Neural cell (in vitro differentiated cells): ENCODE data around the gene TBC1D22B. TPM values are rescaled to one million over a fixed set of nuclear protein-coding genes. Genes with fewer than 3 reads are reported as not detected.

Experiments used
- H2AFZ ChIP-seq: fragments of 200-600, 300-800 bp; sonication (generic), shearing (Covaris generic); 2 replicates; pipeline ENCODE4 v1.6.0; 2014; ENCODE audit warnings: low read depth, mild to moderate bottlenecking, antibody characterized with exemption, low read length, moderate library complexity
- H3F3A ChIP-seq: fragments of 200-600 bp; shearing (Covaris generic); 2 replicates; pipeline ENCODE4 v1.6.1; 2016; ENCODE audit warnings: mild to moderate bottlenecking, moderate library complexity, mixed read lengths, antibody characterized with exemption, low read length; ENCODE audit not compliant: insufficient read depth, poor library complexity, severe bottlenecking
- H3K27ac ChIP-seq: fragments of 200-600, 300-800 bp; sonication (generic), shearing (Covaris generic); 2 replicates; pipeline ENCODE4 v1.5.1; 2014; ENCODE audit warnings: mild to moderate bottlenecking, low read length, moderate library complexity
- H3K27me3 ChIP-seq: fragments of 300-800, 200-600 bp; sonication (generic), shearing (Covaris generic); 2 replicates; pipeline ENCODE4 v1.6.0; 2014; ENCODE audit warnings: mild to moderate bottlenecking, low read depth, low read length, moderate library complexity; ENCODE audit not compliant: insufficient read depth
- H3K36me3 ChIP-seq: fragments of 300-800, 200-600 bp; sonication (generic), shearing (Covaris generic); 2 replicates; pipeline ENCODE4 v1.5.1; 2014; ENCODE audit warnings: mild to moderate bottlenecking, antibody characterized with exemption, low read length, moderate library complexity; ENCODE audit not compliant: insufficient read depth
- H3K4me2 ChIP-seq: fragments of 300-800, 200-600 bp; sonication (generic), shearing (Covaris generic); 2 replicates; pipeline ENCODE4 v1.6.0; 2014; ENCODE audit warnings: mild to moderate bottlenecking, low read length
- H3K4me3 ChIP-seq: fragments of 300-800, 200-600 bp; sonication (generic), shearing (Covaris generic); 2 replicates; pipeline ENCODE4 v1.5.1; 2014; ENCODE audit warnings: mild to moderate bottlenecking, low read length, moderate library complexity
- H3K79me2 ChIP-seq: fragments of 200-600 bp; shearing (Covaris generic); replicated peaks from 2 replicates; pipeline ENCODE4 v1.6.0; 2014; ENCODE audit warnings: mild to moderate bottlenecking, low read length, moderate library complexity; ENCODE audit not compliant: insufficient read depth
- H3K9ac ChIP-seq: fragments of 300-800, 200-600 bp; sonication (generic), shearing (Covaris generic); 2 replicates; pipeline ENCODE4 v1.6.1; 2016; ENCODE audit warnings: mild to moderate bottlenecking, low read length, mixed read lengths
- H3K9me2 ChIP-seq: fragments of 200-600 bp; shearing (Covaris generic); 2 replicates; pipeline ENCODE4 v1.6.1; 2016; ENCODE audit warnings: mild to moderate bottlenecking, low read length, mixed read lengths; ENCODE audit not compliant: insufficient read depth
- H3K9me3 ChIP-seq: fragments of 200-600, 300-800 bp; sonication (generic), shearing (Covaris generic); 2 replicates; pipeline ENCODE4 v1.6.1; 2016; ENCODE audit warnings: mild to moderate bottlenecking, mixed run types, low read length, moderate library complexity, mixed read lengths
- H4K20me1 ChIP-seq: fragments of 200-600 bp; shearing (Covaris generic); 2 replicates; pipeline ENCODE4 v1.6.1; 2016; ENCODE audit warnings: mild to moderate bottlenecking, mixed run types; ENCODE audit not compliant: insufficient read depth
- CTCF ChIP-seq: fragments of 450-650 bp; IDR thresholded peaks from 2 replicates; pipeline ENCODE4 v1.5.1; 2014; ENCODE audit warnings: antibody characterized with exemption, mild to moderate bottlenecking, moderate library complexity; ENCODE audit not compliant: poor library complexity, severe bottlenecking
- EP300 ChIP-seq: fragments of 450-650 bp; conservative IDR thresholded peaks from 2 replicates; pipeline ENCODE4 v1.6.1; 2014; ENCODE audit warnings: antibody characterized with exemption, mild to moderate bottlenecking, moderate library complexity; ENCODE audit not compliant: poor library complexity, severe bottlenecking
- EZH2 ChIP-seq: fragments of 200-600, 300-800 bp; shearing (Covaris generic), sonication (generic); IDR thresholded peaks from 2 replicates; pipeline ENCODE4 v1.6.1; 2014; ENCODE audit warnings: antibody characterized with exemption, low read length, borderline replicate concordance, mild to moderate bottlenecking; ENCODE audit not compliant: insufficient read depth, poor library complexity, severe bottlenecking
- MXI1 ChIP-seq: fragments of 450-650 bp; conservative IDR thresholded peaks from 2 replicates; pipeline ENCODE4 v1.6.1; 2014; ENCODE audit warnings: antibody characterized with exemption, mild to moderate bottlenecking; ENCODE audit not compliant: poor library complexity, severe bottlenecking
- POLR2AphosphoS5 ChIP-seq: IDR thresholded peaks from 2 replicates; pipeline ENCODE4 v1.6.1; 2012
- RAD21 ChIP-seq: fragments of 450-650 bp; conservative IDR thresholded peaks from 2 replicates; pipeline ENCODE4 v1.6.1; 2014; ENCODE audit warnings: antibody characterized with exemption, mild to moderate bottlenecking, moderate library complexity
- SMC3 ChIP-seq: fragments of 450-650 bp; conservative IDR thresholded peaks from 2 replicates; pipeline ENCODE4 v1.6.1; 2014; ENCODE audit warnings: antibody characterized with exemption, mild to moderate bottlenecking, moderate library complexity; ENCODE audit not compliant: poor library complexity
- TAF1 ChIP-seq: IDR thresholded peaks from 2 replicates; pipeline ENCODE4 v1.6.1; 2012; ENCODE audit warnings: low read depth
- polyA plus RNA-seq: library from polyadenylated mRNA; depleted of rRNA; stranded (reverse); fragments of >200 nt; gene quantifications from 2 replicates; pipeline ENCODE4 v1.2.3, GENCODE V29; 2014
- TF ChIP-seq, protein P1 (sequence below): IDR thresholded peaks from 2 replicates; pipeline ENCODE4 v1.6.1; 2012; ENCODE audit warnings: borderline replicate concordance

Gene TBC1D22B
- polyA plus RNA-seq, 1 donor from 2014 or later = 10.6 TPM

DNA sequence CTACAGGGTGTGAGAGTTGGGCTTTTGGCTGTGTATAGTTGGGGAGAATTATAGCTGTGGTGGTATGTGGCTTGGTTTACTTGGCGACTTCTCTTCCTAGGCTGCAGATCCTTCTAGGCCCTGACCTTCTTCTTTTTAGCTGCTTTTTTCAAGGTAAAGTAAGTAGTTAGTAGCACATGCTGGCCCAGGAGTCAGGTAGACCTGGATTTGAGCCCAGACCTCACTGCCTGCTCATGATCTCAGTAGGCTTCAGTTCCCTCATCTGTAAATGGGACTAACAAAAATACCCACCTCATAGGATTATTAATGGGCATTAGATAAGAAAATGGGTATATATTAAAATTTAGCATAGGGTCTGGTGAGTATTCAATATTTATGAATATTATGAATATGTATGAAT, 17.8 kb downstream of the TBC1D22B start:
- Histone ChIP-seq H3K9me2 (no peaks in the 10 kb centered on the region), H4K20me1 (no peaks in the 10 kb centered on the region), H3K27me3 (no peaks in the 10 kb centered on the region), H3K4me3 (no peak overlapping the region), H3K9me3 (no peaks in the 10 kb centered on the region), H3K36me3 (no peaks in the 10 kb centered on the region), H3K27ac (no peak overlapping the region), H2AFZ (no peak overlapping the region), H3K9ac (no peak overlapping the region), H3F3A (no peaks in the 10 kb centered on the region), H3K79me2 (no peaks in the 10 kb centered on the region), H3K4me2 (no peak overlapping the region)
- TF ChIP-seq TAF1 (no peak), EP300 (no peak), SMC3 (no peak), MXI1 (no peak)
- TF ChIP-seq, protein P1, sequence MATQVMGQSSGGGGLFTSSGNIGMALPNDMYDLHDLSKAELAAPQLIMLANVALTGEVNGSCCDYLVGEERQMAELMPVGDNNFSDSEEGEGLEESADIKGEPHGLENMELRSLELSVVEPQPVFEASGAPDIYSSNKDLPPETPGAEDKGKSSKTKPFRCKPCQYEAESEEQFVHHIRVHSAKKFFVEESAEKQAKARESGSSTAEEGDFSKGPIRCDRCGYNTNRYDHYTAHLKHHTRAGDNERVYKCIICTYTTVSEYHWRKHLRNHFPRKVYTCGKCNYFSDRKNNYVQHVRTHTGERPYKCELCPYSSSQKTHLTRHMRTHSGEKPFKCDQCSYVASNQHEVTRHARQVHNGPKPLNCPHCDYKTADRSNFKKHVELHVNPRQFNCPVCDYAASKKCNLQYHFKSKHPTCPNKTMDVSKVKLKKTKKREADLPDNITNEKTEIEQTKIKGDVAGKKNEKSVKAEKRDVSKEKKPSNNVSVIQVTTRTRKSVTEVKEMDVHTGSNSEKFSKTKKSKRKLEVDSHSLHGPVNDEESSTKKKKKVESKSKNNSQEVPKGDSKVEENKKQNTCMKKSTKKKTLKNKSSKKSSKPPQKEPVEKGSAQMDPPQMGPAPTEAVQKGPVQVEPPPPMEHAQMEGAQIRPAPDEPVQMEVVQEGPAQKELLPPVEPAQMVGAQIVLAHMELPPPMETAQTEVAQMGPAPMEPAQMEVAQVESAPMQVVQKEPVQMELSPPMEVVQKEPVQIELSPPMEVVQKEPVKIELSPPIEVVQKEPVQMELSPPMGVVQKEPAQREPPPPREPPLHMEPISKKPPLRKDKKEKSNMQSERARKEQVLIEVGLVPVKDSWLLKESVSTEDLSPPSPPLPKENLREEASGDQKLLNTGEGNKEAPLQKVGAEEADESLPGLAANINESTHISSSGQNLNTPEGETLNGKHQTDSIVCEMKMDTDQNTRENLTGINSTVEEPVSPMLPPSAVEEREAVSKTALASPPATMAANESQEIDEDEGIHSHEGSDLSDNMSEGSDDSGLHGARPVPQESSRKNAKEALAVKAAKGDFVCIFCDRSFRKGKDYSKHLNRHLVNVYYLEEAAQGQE = no peak

GRCh38 chr6:37277001-37277409, 19.4 kb downstream of the TBC1D22B start:
- H3K27ac ChIP-seq = no peak overlapping the region
- no peaks in the 10 kb centered on the region for H3K9me2 ChIP-seq
- no peaks in the 10 kb centered on the region for H3K27me3 ChIP-seq
- TF ChIP-seq TAF1 (no peak), SMC3 (no peak), CTCF (no peak), POLR2AphosphoS5 (no peak), EZH2 (no peak), MXI1 (no peak), RAD21 (no peak), EP300 (no peak)
- TF ChIP-seq, protein P1 = no peak
- H3K9ac ChIP-seq = no peak overlapping the region
- no peak overlapping the region for H3K4me3 ChIP-seq
- no peaks in the 10 kb centered on the region for H3K9me3 ChIP-seq
- H3K4me2 ChIP-seq = no peak overlapping the region
- no peak overlapping the region for H2AFZ ChIP-seq
- H4K20me1 ChIP-seq = no peaks in the 10 kb centered on the region
- H3K79me2 ChIP-seq = no peaks in the 10 kb centered on the region
- no peaks in the 10 kb centered on the region for H3F3A ChIP-seq
- no peaks in the 10 kb centered on the region for H3K36me3 ChIP-seq
